WERI-Rb-1 (cell line): Measurements from ENCODE around the gene FCHSD1.
A peak's percentile ranks its signal among the peaks of the same experiment; 100 is the strongest.

Experiments
- DNase-seq: peaks from one replicate; pipeline ENCODE4 v3.0.0-alpha.2; 2020
- H3K27ac ChIP-seq: fragments of 250-450 bp; sonication (Bioruptor Pico); 2 replicates; pipeline ENCODE4 v1.5.1; 2020; ENCODE audit warnings: mild to moderate bottlenecking, moderate library complexity
- H3K27me3 ChIP-seq: fragments of 250-450 bp; sonication (Bioruptor Pico); 2 replicates; pipeline ENCODE4 v1.5.1; 2021; ENCODE audit warnings: mild to moderate bottlenecking, low read depth, moderate library complexity; ENCODE audit not compliant: insufficient read depth, severe bottlenecking
- H3K36me3 ChIP-seq: fragments of 250-450 bp; sonication (Bioruptor Pico); 2 replicates; pipeline ENCODE4 v1.5.1; 2020; ENCODE audit warnings: mild to moderate bottlenecking, moderate library complexity
- H3K4me3 ChIP-seq: 2 replicates; pipeline ENCODE4 v1.5.1; 2011; ENCODE audit warnings: low read depth, mild to moderate bottlenecking, control low read depth, low read length
- H3K9me3 ChIP-seq: fragments of 250-450 bp; sonication (Bioruptor Pico); 2 replicates; pipeline ENCODE4 v1.5.1; 2021; ENCODE audit warnings: mild to moderate bottlenecking, moderate library complexity; ENCODE audit not compliant: severe bottlenecking
- TF ChIP-seq, protein P1 (sequence below): IDR thresholded peaks from 2 replicates; pipeline ENCODE4 v1.5.1; 2011; ENCODE audit warnings: low read depth, mild to moderate bottlenecking, control low read depth, inconsistent platforms, low read length

FCHSD1 gene

DNA sequence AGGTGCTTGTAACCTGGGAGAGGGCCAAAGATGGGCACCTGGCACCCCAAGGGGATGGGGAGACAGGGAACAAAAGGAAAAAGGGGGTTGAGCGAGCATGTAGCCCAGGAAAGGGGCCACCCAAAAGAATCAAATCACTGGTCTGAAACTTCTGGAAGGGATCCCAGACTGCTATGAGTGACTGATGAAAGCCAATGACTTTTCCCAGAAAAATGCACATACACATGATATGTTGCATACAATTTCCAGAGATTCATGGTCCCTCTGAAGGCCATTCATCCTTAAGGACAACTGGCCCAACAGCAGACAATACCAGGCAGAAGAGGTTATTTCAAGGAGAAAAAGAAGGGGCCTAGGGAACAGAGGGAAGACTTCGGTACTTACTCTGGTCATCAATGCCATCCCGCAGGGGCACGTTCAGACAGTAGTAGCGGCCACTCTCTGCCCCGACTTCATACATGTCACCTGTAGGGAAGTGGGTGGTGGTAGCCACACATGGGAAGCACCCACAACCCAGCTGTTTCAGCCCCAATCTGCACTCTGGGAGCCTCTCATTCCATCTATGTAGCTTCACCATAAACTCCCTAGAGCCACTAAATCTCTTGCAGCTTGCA lies 22.9 kb downstream of the FCHSD1 start:
- no peak overlapping the region for H3K27ac ChIP-seq
- TF ChIP-seq, protein P1, sequence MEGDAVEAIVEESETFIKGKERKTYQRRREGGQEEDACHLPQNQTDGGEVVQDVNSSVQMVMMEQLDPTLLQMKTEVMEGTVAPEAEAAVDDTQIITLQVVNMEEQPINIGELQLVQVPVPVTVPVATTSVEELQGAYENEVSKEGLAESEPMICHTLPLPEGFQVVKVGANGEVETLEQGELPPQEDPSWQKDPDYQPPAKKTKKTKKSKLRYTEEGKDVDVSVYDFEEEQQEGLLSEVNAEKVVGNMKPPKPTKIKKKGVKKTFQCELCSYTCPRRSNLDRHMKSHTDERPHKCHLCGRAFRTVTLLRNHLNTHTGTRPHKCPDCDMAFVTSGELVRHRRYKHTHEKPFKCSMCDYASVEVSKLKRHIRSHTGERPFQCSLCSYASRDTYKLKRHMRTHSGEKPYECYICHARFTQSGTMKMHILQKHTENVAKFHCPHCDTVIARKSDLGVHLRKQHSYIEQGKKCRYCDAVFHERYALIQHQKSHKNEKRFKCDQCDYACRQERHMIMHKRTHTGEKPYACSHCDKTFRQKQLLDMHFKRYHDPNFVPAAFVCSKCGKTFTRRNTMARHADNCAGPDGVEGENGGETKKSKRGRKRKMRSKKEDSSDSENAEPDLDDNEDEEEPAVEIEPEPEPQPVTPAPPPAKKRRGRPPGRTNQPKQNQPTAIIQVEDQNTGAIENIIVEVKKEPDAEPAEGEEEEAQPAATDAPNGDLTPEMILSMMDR, result no peak
- H3K9me3 ChIP-seq, result no peaks in the 10 kb centered on the region
- no peak for DNase-seq
- H3K27me3 ChIP-seq, result no peaks in the 10 kb centered on the region
- no peak overlapping the region for H3K4me3 ChIP-seq
- peaks cover 71% of the 10 kb centered on the region for H3K36me3 ChIP-seq

DNA sequence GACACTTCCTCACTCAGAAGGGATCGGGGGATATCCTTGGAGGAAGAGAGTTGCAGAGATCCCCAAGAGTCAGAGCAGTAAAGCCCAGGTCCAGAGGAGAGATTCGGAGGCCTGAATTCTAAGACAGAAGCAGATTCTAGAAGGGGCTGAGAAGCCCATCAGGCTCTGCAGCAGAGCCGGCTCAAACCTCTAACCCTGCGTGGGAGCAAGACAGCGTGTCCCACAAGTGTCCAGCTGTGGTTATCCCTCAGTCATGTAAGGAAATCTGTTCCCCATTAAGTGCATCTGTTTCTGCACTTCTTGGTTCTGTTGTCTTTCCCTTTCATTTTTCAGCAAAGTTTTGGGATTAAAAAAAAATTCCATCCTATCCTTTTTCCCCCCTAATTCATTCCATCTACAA lies 27.6 kb downstream of the FCHSD1 start:
- H3K36me3 ChIP-seq, result peaks cover 80% of the 10 kb centered on the region
- no peak overlapping the region for H3K4me3 ChIP-seq
- no peaks in the 10 kb centered on the region for H3K9me3 ChIP-seq

DNA sequence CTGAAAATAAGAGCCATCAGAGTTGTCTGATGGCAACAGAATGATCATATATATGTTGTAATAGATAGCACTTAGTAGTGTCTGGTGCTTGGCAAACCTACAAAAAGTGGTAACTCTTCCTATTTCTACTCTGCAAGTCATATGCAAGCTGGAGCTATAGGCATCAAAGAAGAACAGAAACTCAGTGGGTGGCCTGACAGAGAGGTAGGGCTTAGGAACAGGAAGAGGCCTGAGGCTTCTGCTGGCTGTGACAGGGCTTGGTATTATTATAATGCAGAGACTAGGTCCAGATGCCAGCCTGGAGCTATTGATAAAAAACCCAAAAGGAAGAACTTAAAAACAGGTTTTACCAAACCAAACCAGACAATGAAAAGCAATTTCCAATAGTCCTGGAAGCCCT lies 28.0 kb downstream of the FCHSD1 start:
- Histone ChIP-seq H3K36me3 (peaks cover 79% of the 10 kb centered on the region), H3K9me3 (no peaks in the 10 kb centered on the region), H3K27me3 (no peaks in the 10 kb centered on the region), H3K4me3 (no peak overlapping the region), H3K27ac (no peak overlapping the region)
- no peak for DNase-seq
- TF ChIP-seq, protein P1, result no peak

More for the DNA sequence above, 27.6 kb downstream of the FCHSD1 start:
- no peak for DNase-seq
- H3K27me3 ChIP-seq, result no peaks in the 10 kb centered on the region
- TF ChIP-seq, protein P1, result no peak
- no peak overlapping the region for H3K27ac ChIP-seq

DNA sequence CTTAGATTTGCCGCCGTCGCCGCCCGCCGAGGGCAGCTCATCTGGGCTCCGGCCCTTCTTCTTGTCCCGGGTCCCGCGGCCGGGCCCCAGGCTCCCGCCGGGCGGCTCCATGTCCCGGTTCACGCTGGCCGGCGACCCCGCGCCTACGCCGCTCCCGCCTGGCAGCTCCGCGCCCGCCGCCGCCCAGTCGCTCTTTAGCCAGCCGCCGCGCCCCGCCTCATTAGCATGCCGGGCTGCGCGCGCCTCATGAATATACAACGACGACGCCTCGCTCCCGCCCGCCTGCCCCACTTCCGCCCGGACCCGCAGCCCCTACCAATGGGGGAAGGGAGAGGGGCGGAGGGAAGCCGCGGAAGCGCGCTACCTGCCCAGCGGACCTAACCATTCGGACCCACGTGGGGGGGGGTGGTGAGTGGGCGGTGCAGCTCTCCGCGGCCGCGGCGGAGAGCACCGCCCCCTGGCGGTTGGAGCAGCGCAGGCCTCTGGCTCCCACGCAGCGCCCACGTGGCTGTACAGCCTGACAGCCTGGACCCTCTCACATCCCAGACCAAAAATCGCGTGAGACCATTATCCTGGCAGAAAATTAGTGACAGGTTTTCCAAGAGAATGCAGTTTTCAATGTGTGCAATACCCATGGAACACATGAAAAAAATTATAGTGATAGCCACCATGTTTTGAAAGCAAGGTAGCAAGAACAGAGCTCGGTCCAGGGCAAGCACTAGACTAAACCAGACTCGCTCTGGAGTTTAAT lies 32.2 kb downstream of the FCHSD1 start, which contains the start of gene DIAPH1:
Gene DIAPH1, minus strand, starts transcription at position 197 of the 751 bp plus-strand sequence. Its CDS starts 86 bp downstream, at position 111.
- DNase-seq, result peak; percentile 98
- peak within 1 kb of the TSS; percentile 90 for H3K27ac ChIP-seq
- no peaks in the 10 kb centered on the region for H3K27me3 ChIP-seq
- peaks cover 44% of the 10 kb centered on the region for H3K36me3 ChIP-seq
- TF ChIP-seq, protein P1, result peak; percentile 95
- no peaks in the 10 kb centered on the region for H3K9me3 ChIP-seq
- peak within 1 kb of the TSS; percentile 75 for H3K4me3 ChIP-seq

DNA sequence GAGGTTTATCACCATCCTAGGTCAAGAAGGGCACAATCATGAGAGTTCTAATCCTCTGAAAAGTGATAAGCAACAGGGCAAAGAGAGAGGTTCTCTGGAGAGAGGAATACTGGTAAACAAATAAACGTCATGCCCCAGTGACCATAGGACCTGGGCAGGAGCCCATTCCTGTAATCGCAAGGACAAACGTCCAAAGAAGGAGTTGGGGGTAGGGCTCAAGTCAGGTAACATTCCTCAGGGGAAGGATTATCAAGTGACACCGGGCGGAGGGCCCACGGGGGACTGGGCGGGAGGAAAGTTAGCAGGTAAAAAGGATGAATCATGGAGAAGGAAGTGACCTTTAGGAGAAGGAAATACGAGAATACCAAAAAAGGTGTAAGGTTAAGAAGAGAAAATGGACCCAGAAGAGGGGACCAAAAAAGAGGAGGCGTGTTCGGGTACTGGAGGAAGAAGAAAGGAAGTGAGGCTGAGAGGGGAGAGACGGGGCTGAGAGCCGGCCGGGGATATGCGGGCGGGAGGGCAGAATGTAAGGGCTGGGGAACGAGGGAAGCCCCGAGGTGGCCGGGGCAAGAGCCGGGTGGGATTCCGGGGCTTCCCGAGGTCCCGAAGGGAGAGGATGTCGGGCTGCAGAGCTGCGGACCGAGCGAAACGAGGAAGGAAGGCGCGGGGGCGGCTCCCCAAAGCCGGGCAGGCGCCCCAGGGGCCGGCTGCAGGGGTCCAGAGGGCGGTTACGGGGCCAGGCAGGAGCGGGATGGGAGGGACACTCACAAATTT lies 33.0 kb downstream of the FCHSD1 start:
- Histone ChIP-seq H3K9me3 (no peaks in the 10 kb centered on the region), H3K27ac (peak overlapping the region; percentile 90), H3K36me3 (peaks cover 38% of the 10 kb centered on the region), H3K27me3 (no peaks in the 10 kb centered on the region), H3K4me3 (peak overlapping the region; percentile 75)
- DNase-seq, result peak; percentile 51
- TF ChIP-seq, protein P1, result no peak
